HepG2 (cell line): ENCODE measurements around the gene TMED6. TPM values are rescaled to one million over a fixed set of nuclear protein-coding genes. Genes with fewer than 3 reads are reported as not detected.

Source experiments
- ATAC-seq: fragments of 200-7000 bp; cut with Tn5 transposase; 3 replicates; pipeline ENCODE4 v1.9.1; 2020; ENCODE audit warnings: mild to moderate bottlenecking, moderate library complexity
- BruUV-seq: library from RNA; stranded (reverse); fragments of 400-500 nt; replicated peaks from 2 replicates; lab custom pipeline; 2021; lab: Mats Ljungman, UMichigan
- CTCF ChIA-PET: fragments of 300-600 bp; formaldehyde crosslinking; extraction: SDS; loops from one replicate; lab custom pipeline; 2021; ENCODE audit warnings: low total read pairs, inconsistent platforms, low intra/inter-chr PET ratio; lab: Yijun Ruan, JAX
- POLR2A ChIA-PET: fragments of 350-600 bp; sonication (Branson Sonifier 250); formaldehyde crosslinking; loops from one replicate; lab custom pipeline; 2020; ENCODE audit warnings: antibody characterized with exemption, inconsistent platforms; lab: Yijun Ruan, JAX
- DNase-seq: peaks from one replicate; pipeline ENCODE4 v3.0.0-alpha.2; 2015; ENCODE audit warnings: low spot score
- FAIRE-seq: peaks from 3 replicates; lab custom pipeline; 2011; peaks lifted over from hg19 to GRCh38; lab: Jason Lieb, UNC
- H2AFZ ChIP-seq: one replicate; pipeline ENCODE4 v1.6.1; 2011; ENCODE audit warnings: low read length, inconsistent platforms
- H3K27ac ChIP-seq: fragments of 300-600 bp; 3 replicates; pipeline ENCODE4 v1.8.0; 2011; ENCODE audit warnings: mixed run types, mild to moderate bottlenecking, mixed read lengths, low read length, inconsistent platforms; ENCODE audit not compliant: insufficient read depth; ENCODE audit errors: extremely low read length
- H3K27me3 ChIP-seq, 2 experiments: fragments of 200-600 bp in 1 of 2; 2 replicates in 1 of 2; 3 replicates in 1 of 2; pipeline versions ENCODE4 v1.6.0 to v1.8.0; 2011; ENCODE audit warnings: low read length in 2 of 2, mild to moderate bottlenecking in 2 of 2, moderate library complexity in 2 of 2, inconsistent platforms in 1 of 2; ENCODE audit not compliant: insufficient read depth in 2 of 2, control insufficient read depth in 1 of 2
- H3K36me3 ChIP-seq, 2 experiments: fragments of 200-600 bp in 1 of 2; replicated peaks in 1 of 2; 2 replicates in 1 of 2; 3 replicates in 1 of 2; pipeline versions ENCODE4 v1.5.1 to v1.8.0; 2011; ENCODE audit warnings: low read length in 2 of 2, inconsistent platforms in 1 of 2; ENCODE audit not compliant: insufficient read depth in 2 of 2, control insufficient read depth in 1 of 2
- H3K4me1 ChIP-seq: 2 replicates; pipeline ENCODE4 v1.5.1; 2012; ENCODE audit warnings: low read length, inconsistent platforms; ENCODE audit not compliant: insufficient read depth
- H3K4me2 ChIP-seq: 2 replicates; pipeline ENCODE4 v1.6.0; 2011; ENCODE audit warnings: low read depth, low read length, inconsistent platforms
- H3K4me3 ChIP-seq, 3 experiments: fragments of 200-600 bp in 1 of 3; sonication (generic), shearing (Covaris generic) in 1 of 3; replicated peaks in 1 of 3; 2 replicates each; pipeline ENCODE4 v1.5.1; 2011 to 2016; ENCODE audit warnings: low read length in 3 of 3, inconsistent platforms in 2 of 3, low read depth in 2 of 3, mild to moderate bottlenecking in 2 of 3, control low read depth in 1 of 3, mixed read lengths in 1 of 3; ENCODE audit not compliant: insufficient read depth in 1 of 3
- H3K79me2 ChIP-seq: one replicate; pipeline ENCODE4 v1.6.1; 2011; ENCODE audit warnings: low read length, inconsistent platforms; ENCODE audit not compliant: insufficient read depth
- H3K9ac ChIP-seq: 2 replicates; pipeline ENCODE4 v1.6.0; 2011; ENCODE audit warnings: mild to moderate bottlenecking, low read depth, low read length, inconsistent platforms; ENCODE audit not compliant: insufficient read depth
- H3K9me3 ChIP-seq: 2 replicates; pipeline ENCODE4 v1.5.1; 2012; ENCODE audit warnings: mild to moderate bottlenecking, low read length
- H4K20me1 ChIP-seq: 2 replicates; pipeline ENCODE4 v1.6.0; 2011; ENCODE audit warnings: inconsistent platforms, mild to moderate bottlenecking, low read length, moderate library complexity; ENCODE audit not compliant: insufficient read depth
- ATF2 ChIP-seq: sonication (generic); formaldehyde crosslinking; IDR thresholded peaks from 2 replicates; pipeline ENCODE4 v1.4.0; 2020; ENCODE audit warnings: missing genetic modification reagents
- BCL6 ChIP-seq: IDR thresholded peaks from 2 replicates; pipeline ENCODE4 v1.6.1; 2016; ENCODE audit warnings: missing genetic modification reagents, missing compliant biosample characterization
- CHD4 ChIP-seq: fragments of 200-600 bp; sonication (generic); IDR thresholded peaks from 2 replicates; pipeline ENCODE4 v1.7.0; 2017; ENCODE audit warnings: mild to moderate bottlenecking, low read length, borderline replicate concordance
- EEA1 ChIP-seq: sonication (generic); formaldehyde crosslinking; IDR thresholded peaks from 2 replicates; pipeline ENCODE4 v1.5.1; 2020; ENCODE audit warnings: mild to moderate bottlenecking, missing genetic modification reagents, borderline replicate concordance
- MEIS1 ChIP-seq: sonication (generic); formaldehyde crosslinking; IDR thresholded peaks from 2 replicates; pipeline ENCODE4 v1.9.0; 2021; ENCODE audit warnings: mild to moderate bottlenecking, missing genetic modification reagents, moderate library complexity, borderline replicate concordance
- PAX8 ChIP-seq: sonication (generic); formaldehyde crosslinking; IDR thresholded peaks from 2 replicates; pipeline ENCODE4 v1.8.0; 2022; ENCODE audit warnings: mild to moderate bottlenecking, missing genetic modification reagents, borderline replicate concordance
- RORA ChIP-seq: sonication (generic); formaldehyde crosslinking; IDR thresholded peaks from 2 replicates; pipeline ENCODE4 v1.5.0; 2020; ENCODE audit warnings: mild to moderate bottlenecking, missing genetic modification reagents, moderate library complexity
- SIN3B ChIP-seq: fragments of 150-350 bp; IDR thresholded peaks from 2 replicates; pipeline ENCODE4 v1.6.1; 2014; ENCODE audit warnings: low read length
- WGBS: methylation state at CpG from one replicate; pipeline ENCODE4 v1.1.6; 2017; ENCODE audit warnings: low lambda C conversion rate; 5-methylcytosine and 5-hydroxymethylcytosine counted together
- in situ Hi-C: cut with HindIII; loops from 2 replicates; pipeline ENCODE4 v1.10.0; 2017; ENCODE audit warnings: low pct_unique_long_range_greater_than_20kb; ENCODE audit not compliant: extremely low pct_ligation_motif_present
- intact Hi-C: fragments of 100-400 bp; cut with micrococcal nuclease; formaldehyde crosslinking; loops from one replicate; pipeline ENCODE4 v1.10.0; 2022; ENCODE audit not compliant: unreplicated experiment
- polyA plus RNA-seq, 8 experiments: library from polyadenylated mRNA; depleted of rRNA in 3 of 8; stranded (reverse) in 7 of 8; unstranded in 1 of 8; fragments of >200 nt; fragmentation: Illumina TruSeq in 4 of 8; extraction: Trizol in 4 of 8; gene quantifications; 2 replicates each; pipeline versions ENCODE4 v1.2.1 to v1.2.3, GENCODE V29; 2011 to 2016; ENCODE audit warnings: low read depth in 4 of 8, missing spikeins in 1 of 8, mixed read lengths in 1 of 8; ENCODE audit not compliant: insufficient read depth in 1 of 8
- total RNA-seq, 5 experiments: library from RNA; depleted of rRNA; stranded (reverse); fragments of >200 nt; fragmentation: Illumina TruSeq; extraction: Trizol; gene quantifications; 2 replicates each; pipeline ENCODE4 v1.2.3, GENCODE V29; 2016; ENCODE audit warnings: low read depth in 1 of 5
- TF ChIP-seq, protein P1 (sequence below): sonication (generic); formaldehyde crosslinking; IDR thresholded peaks from 2 replicates; pipeline ENCODE4 v1.5.0; 2020; ENCODE audit warnings: missing genetic modification reagents, mild to moderate bottlenecking, borderline replicate concordance

Gene TMED6
- total and polyA plus RNA-seq, 2 of the 13 experiments (the other 11 are each of a cell fraction or from before 2014, with no cell fraction given), result 9.8 to 14.4 TPM

DNA sequence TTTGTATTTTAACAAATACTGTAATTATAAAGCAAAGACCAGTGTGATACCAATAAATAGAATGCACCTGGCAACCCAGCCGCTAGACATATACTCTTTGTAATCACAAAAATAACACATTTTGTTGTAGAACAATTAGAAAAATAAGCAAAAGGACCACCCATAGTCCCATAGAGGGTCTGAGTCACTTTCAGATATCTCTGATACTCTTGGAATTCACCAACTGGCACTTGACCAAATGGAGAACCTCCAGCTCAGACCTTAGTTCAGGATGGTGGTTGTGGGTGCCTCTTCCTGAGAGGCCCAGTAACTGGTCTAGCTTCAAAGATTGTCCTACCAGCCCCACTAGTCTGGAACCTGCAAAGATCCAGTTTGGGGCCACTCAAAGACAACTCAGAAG is 35.0 kb upstream of the TMED6 start:
- no peak for ATAC-seq
- no peak for FAIRE-seq
- Histone ChIP-seq H3K9ac (no peak overlapping the region), H4K20me1 (no peaks in the 10 kb centered on the region), H3K27ac (no peak overlapping the region)
- POLR2A ChIA-PET, result interaction anchor here (0.6 to 3.3 kb wide), 3 partner anchors 10 to 484 kb away, joined by 3 to 16 read pairs (median 3); partner anchors contain the start of gene NOB1
- 97% methylated on average over 1 of the region's 1 CpG for WGBS
- BruUV-seq, result no TSS peak
- DNase-seq, result no peak
- TF ChIP-seq EEA1 (CRISPR knock-in tag) (no peak), RORA (CRISPR knock-in tag) (0 out of 2 replicates have a peak, but pooled peaks have one; percentile 6), CHD4 (peak; percentile 54; the same call in 1 of the 2 replicates)
- TF ChIP-seq, protein P1, sequence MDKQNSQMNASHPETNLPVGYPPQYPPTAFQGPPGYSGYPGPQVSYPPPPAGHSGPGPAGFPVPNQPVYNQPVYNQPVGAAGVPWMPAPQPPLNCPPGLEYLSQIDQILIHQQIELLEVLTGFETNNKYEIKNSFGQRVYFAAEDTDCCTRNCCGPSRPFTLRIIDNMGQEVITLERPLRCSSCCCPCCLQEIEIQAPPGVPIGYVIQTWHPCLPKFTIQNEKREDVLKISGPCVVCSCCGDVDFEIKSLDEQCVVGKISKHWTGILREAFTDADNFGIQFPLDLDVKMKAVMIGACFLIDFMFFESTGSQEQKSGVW (CRISPR knock-in tag), result no peak
- TF ChIP-seq, all 625 proteins: peak for 2
- no peak overlapping the region for H2AFZ ChIP-seq
- peak overlapping the region; percentile 59 for H3K4me2 ChIP-seq
- no peak overlapping the region for H3K4me3 ChIP-seq
- H3K27me3 ChIP-seq, result no peaks in the 10 kb centered on the region; a peak in 2 of 5 replicates
- peaks cover 37% of the 10 kb centered on the region for H3K4me1 ChIP-seq
- intact Hi-C loops, result loop anchor here (5.0 kb wide), 1 partner anchor 34 kb away; the partner anchor contains the start of gene TMED6
- peaks cover 41% of the 10 kb centered on the region for H3K79me2 ChIP-seq
- CTCF ChIA-PET, result no interaction called here
- H3K9me3 ChIP-seq, result no peaks in the 10 kb centered on the region
- in situ Hi-C loops, result no loop called here
- H3K36me3 ChIP-seq, result peaks cover 4 to 18% of the 10 kb centered on the region in 2 experiments

DNA sequence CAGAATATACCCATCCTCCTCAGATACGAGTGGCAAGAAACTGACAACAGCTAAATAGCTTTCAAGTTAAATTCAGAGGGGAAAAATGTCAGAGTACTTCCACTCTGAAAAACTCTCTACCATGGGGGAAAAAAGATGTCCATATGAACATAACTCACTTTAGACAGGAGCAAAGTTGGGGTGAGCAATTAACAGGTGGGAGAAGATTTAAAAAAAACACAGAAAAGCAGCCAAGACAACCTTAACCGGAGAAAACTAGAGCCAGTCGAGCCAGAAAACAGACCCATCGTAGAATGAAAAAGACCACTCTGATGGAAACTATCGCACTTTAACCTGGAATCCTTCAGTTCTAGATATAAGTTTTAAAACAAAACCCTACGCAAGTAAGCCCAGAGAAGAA is 33.4 kb upstream of the TMED6 start:
- Histone ChIP-seq H3K27me3 (no peaks in the 10 kb centered on the region; a peak in 2 of 5 replicates), H3K27ac (peak overlapping the region; percentile 63), H3K4me3 (peak overlapping the region; percentile 78 to 97 (median 79)), H4K20me1 (no peaks in the 10 kb centered on the region), H3K79me2 (peaks cover 47% of the 10 kb centered on the region), H3K9ac (peak overlapping the region; percentile 88), H3K4me2 (peak overlapping the region; percentile 89), H2AFZ (no peak overlapping the region), H3K9me3 (no peaks in the 10 kb centered on the region), H3K36me3 (peaks cover 7 to 27% of the 10 kb centered on the region in 2 experiments), H3K4me1 (peaks cover 40% of the 10 kb centered on the region)
- BruUV-seq, result TSS peak; percentile 56
- intact Hi-C loops (loop anchor here (1.0 to 5.0 kb wide), 2 partner anchors 33 to 59 kb away; partner anchors contain the start of gene TMED6), in situ Hi-C loops (no loop called here)
- ChIA-PET CTCF (no interaction called here), POLR2A (interaction anchor here (1.0 to 3.3 kb wide), 4 partner anchors 12 to 45 kb away, joined by 3 to 16 read pairs (median 4); partner anchors contain the start of genes NIP7 and TMED6)
- FAIRE-seq, result no peak
- TF ChIP-seq MEIS1 (0 out of 2 replicates have a peak, but pooled peaks have one; percentile 7), PAX8 (CRISPR knock-in tag) (0 out of 2 replicates have a peak, but pooled peaks have one; percentile 5), ATF2 (CRISPR knock-in tag) (no peak), SIN3B (0 out of 2 replicates have a peak, but pooled peaks have one; percentile 31), BCL6 (CRISPR knock-in tag) (no peak)
- no peak for DNase-seq
- 2% methylated on average over 6 of the region's 6 CpGs for WGBS
- no peak for ATAC-seq
